Measurements from ENCODE around the gene GOLGA8G.
"Not testable (repeated sequence)": the region's sequence is repeated elsewhere in the genome, so short reads cannot be mapped to it uniquely, and the experiment has no call there.

GOLGA8G gene

GRCh38 chr15:28532954-28533353, at the start of gene GOLGA8G:
Gene GOLGA8G (minus strand): TSS chr15:28532971. CDS start chr15:28532909, 62 bp downstream.
- DNase-seq (ENCODE audit: low read depth) = not testable (repeated sequence)

GRCh38 chr15:28573351-28573750, 40.6 kb upstream of the GOLGA8G start:
- DNase-seq (ENCODE audit: low read depth) = not testable (repeated sequence)

GRCh38 chr15:28553268-28553667, 20.5 kb upstream of the GOLGA8G start, which contains the start of gene GOLGA6L25:
Gene GOLGA6L25 (plus strand): TSS chr15:28553568. CDS start chr15:28553629, 61 bp downstream.
- DNase-seq (ENCODE audit: low read depth) = not testable (repeated sequence)

- not testable (repeated sequence) for DNase-seq (ENCODE audit: low read depth)
Observed at GRCh38 chr15:28515208-28515607, 17.6 kb downstream of the GOLGA8G start.

GRCh38 chr15:28514128-28514527, 18.6 kb downstream of the GOLGA8G start:
- DNase-seq (ENCODE audit: low read depth) = not testable (repeated sequence)

GRCh38 chr15:28508217-28508889, 24.4 kb downstream of the GOLGA8G start:
- DNase-seq (ENCODE audit: low read depth) = not testable (repeated sequence)

- not testable (repeated sequence) for DNase-seq (ENCODE audit: low read depth)
Observed at GRCh38 chr15:28481340-28481739, 51.4 kb downstream of the GOLGA8G start.

Measured in iris pigment epithelial cell (primary cell).